ENCODE measurements around the gene SCMH1.

DNA sequence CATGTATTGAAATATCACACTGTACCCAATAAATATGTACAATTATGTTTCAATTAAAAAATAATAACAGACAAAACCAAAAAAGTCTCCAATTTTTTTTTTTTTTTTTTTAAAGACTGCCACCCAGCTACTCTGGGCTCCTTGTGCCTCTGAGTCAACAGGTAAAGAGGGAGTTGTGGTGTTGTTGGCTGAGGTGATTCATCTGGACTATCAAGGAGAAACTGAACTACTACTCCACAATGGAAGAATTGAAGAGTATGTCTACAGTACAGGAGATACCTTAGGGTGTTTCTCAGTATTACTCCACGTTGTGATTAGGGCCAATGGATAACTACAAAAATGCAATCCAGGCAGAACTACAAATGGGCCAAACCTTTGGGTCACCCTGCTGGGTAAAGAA is 67.9 kb downstream of the SCMH1 start:
- TF ChIP-seq, protein P1, sequence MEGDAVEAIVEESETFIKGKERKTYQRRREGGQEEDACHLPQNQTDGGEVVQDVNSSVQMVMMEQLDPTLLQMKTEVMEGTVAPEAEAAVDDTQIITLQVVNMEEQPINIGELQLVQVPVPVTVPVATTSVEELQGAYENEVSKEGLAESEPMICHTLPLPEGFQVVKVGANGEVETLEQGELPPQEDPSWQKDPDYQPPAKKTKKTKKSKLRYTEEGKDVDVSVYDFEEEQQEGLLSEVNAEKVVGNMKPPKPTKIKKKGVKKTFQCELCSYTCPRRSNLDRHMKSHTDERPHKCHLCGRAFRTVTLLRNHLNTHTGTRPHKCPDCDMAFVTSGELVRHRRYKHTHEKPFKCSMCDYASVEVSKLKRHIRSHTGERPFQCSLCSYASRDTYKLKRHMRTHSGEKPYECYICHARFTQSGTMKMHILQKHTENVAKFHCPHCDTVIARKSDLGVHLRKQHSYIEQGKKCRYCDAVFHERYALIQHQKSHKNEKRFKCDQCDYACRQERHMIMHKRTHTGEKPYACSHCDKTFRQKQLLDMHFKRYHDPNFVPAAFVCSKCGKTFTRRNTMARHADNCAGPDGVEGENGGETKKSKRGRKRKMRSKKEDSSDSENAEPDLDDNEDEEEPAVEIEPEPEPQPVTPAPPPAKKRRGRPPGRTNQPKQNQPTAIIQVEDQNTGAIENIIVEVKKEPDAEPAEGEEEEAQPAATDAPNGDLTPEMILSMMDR (tag by site-specific recombination; IDR thresholded peaks at IDR 0.05), result no peak
- no peak for TF ChIP-seq HIC1 (tag by site-specific recombination; IDR thresholded peaks at IDR 0.05)
- no peak for TF ChIP-seq ZNF664 (tag by site-specific recombination; IDR thresholded peaks at IDR 0.05)
- no peak for TF ChIP-seq ZSCAN30 (tag by site-specific recombination; IDR thresholded peaks at IDR 0.05)
- TF ChIP-seq ZNF174 (tag by site-specific recombination; IDR thresholded peaks at IDR 0.05), result no peak
- no peak for TF ChIP-seq MZF1 (tag by site-specific recombination; IDR thresholded peaks at IDR 0.05; ENCODE audit: borderline replicate concordance)
- no peak for TF ChIP-seq ZNF629 (tag by site-specific recombination; IDR thresholded peaks at IDR 0.05)
